D721Med (cell line): ENCODE data around the gene ZNF891.

Experiments
- DNase-seq: peaks from one replicate; pipeline ENCODE4 v3.0.0; 2011; ENCODE audit warnings: low spot score; ENCODE audit not compliant: insufficient read length
- FAIRE-seq: peaks from 2 replicates; lab custom pipeline; 2011; peaks lifted over from hg19 to GRCh38; lab: Jason Lieb, UNC
- TF ChIP-seq, protein P1 (sequence below): IDR thresholded peaks from 2 replicates; pipeline ENCODE4 v1.5.1; 2012; ENCODE audit warnings: mild to moderate bottlenecking, control low read depth; ENCODE audit not compliant: insufficient read depth; ENCODE audit errors: missing control alignments

Gene ZNF891

GRCh38 chr12:133130038-133130807, at the start of gene ZNF891, which contains the start of gene ZNF10:
Gene ZNF891, minus strand, starts transcription at chr12:133130274. Its CDS starts 8,356 bp downstream, at chr12:133121918.
Gene ZNF10, plus strand, starts transcription at chr12:133130627. Its CDS starts 13,866 bp downstream, at chr12:133144493.
- DNase-seq, result peak; percentile 14
- no peak for FAIRE-seq
- TF ChIP-seq, protein P1, sequence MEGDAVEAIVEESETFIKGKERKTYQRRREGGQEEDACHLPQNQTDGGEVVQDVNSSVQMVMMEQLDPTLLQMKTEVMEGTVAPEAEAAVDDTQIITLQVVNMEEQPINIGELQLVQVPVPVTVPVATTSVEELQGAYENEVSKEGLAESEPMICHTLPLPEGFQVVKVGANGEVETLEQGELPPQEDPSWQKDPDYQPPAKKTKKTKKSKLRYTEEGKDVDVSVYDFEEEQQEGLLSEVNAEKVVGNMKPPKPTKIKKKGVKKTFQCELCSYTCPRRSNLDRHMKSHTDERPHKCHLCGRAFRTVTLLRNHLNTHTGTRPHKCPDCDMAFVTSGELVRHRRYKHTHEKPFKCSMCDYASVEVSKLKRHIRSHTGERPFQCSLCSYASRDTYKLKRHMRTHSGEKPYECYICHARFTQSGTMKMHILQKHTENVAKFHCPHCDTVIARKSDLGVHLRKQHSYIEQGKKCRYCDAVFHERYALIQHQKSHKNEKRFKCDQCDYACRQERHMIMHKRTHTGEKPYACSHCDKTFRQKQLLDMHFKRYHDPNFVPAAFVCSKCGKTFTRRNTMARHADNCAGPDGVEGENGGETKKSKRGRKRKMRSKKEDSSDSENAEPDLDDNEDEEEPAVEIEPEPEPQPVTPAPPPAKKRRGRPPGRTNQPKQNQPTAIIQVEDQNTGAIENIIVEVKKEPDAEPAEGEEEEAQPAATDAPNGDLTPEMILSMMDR, result no peak

- no peak for DNase-seq
- FAIRE-seq, result no peak
- TF ChIP-seq, protein P1, result no peak
Measured at GRCh38 chr12:133174901-133175300, 44.8 kb upstream of the ZNF891 start.

- FAIRE-seq (no peak), DNase-seq (no peak)
- TF ChIP-seq, protein P1, result no peak
Measured at GRCh38 chr12:133172491-133172890, 42.4 kb upstream of the ZNF891 start.

GRCh38 chr12:133165776-133166175, 35.7 kb upstream of the ZNF891 start:
- TF ChIP-seq, protein P1, result no peak
- no peak for FAIRE-seq
- no peak for DNase-seq

DNA sequence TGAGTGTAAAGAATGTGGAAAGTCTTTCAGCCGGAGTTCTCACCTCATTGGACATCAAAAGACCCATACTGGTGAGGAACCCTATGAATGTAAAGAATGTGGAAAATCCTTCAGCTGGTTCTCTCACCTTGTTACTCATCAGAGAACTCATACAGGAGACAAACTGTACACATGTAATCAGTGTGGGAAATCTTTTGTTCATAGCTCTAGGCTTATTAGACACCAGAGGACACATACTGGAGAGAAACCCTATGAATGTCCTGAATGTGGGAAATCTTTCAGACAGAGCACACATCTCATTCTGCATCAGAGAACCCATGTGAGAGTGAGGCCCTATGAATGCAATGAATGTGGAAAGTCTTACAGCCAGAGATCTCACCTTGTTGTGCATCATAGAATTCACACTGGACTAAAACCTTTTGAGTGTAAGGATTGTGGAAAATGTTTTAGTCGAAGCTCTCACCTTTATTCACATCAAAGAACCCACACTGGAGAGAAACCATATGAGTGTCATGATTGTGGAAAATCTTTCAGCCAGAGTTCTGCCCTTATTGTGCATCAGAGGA, 26.1 kb upstream of the ZNF891 start:
- TF ChIP-seq, protein P1, result no peak
- no peak for FAIRE-seq
- no peak for DNase-seq

DNA sequence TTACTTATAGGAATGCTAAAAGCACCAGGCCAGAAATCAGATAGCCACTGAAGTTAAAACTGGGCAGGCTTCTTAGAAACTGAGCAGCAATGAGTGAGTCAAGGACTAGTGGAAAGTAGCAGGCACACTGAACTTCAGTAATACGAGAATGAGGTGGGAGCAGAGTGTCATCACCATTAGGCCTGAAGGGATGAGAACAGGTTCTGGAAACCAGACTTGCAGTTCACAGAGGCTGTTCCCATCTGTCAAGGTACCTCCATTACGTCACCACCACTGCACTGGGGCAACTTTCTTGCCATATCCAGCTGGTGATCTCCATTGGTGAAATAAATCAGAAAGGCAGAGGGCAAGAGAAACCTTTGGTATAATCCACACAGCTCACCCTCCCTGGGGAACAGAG, 15.9 kb upstream of the ZNF891 start:
- TF ChIP-seq, protein P1, result no peak
- FAIRE-seq (no peak), DNase-seq (no peak)

GRCh38 chr12:133135747-133136146, 5.7 kb upstream of the ZNF891 start:
- FAIRE-seq (no peak), DNase-seq (no peak)
- TF ChIP-seq, protein P1, result no peak
